Activated B cell treated with CpG ODN at 0.5 μM for 24 hours (primary cell): ENCODE data around the gene IGF2BP3. TPM values are rescaled to one million over a fixed set of nuclear protein-coding genes. Genes with fewer than 3 reads are reported as not detected.
A peak's percentile ranks its signal among the peaks of the same experiment; 100 is the strongest.

ENCODE experiments used
- ATAC-seq: fragments of 200-7000 bp; cut with Tn5 transposase; one replicate; pipeline ENCODE4 v1.10.0; 2021; ENCODE audit warnings: low read depth, mild to moderate bottlenecking, moderate library complexity
- CTCF ChIA-PET: fragments of 350-600 bp; sonication (Branson Sonifier 250); formaldehyde crosslinking; loops from one replicate; lab custom pipeline; 2021; ENCODE audit warnings: antibody characterized with exemption; lab: Charles Lee
- POLR2A ChIA-PET: fragments of 350-600 bp; sonication (Branson Sonifier 250); formaldehyde crosslinking; loops from one replicate; lab custom pipeline; 2021; ENCODE audit warnings: antibody characterized with exemption; lab: Charles Lee
- DNase-seq: peaks from one replicate; pipeline ENCODE4 v3.0.0; 2022
- H3K27ac Mint-ChIP-seq: one replicate; pipeline ENCODE4 v1.8.0; 2020; ENCODE audit warnings: mixed read lengths
- H3K27me3 Mint-ChIP-seq: one replicate; pipeline ENCODE4 v1.8.0; 2021; ENCODE audit warnings: mixed read lengths
- H3K36me3 Mint-ChIP-seq: one replicate; pipeline ENCODE4 v1.8.0; 2021; ENCODE audit warnings: low read depth, mixed read lengths
- H3K4me1 Mint-ChIP-seq: one replicate; pipeline ENCODE4 v1.8.0; 2021; ENCODE audit warnings: mixed read lengths
- H3K4me3 Mint-ChIP-seq: one replicate; pipeline ENCODE4 v1.8.0; 2020; ENCODE audit warnings: mild to moderate bottlenecking, mixed read lengths
- H3K9me3 Mint-ChIP-seq: one replicate; pipeline ENCODE4 v1.8.0; 2020; ENCODE audit warnings: mixed read lengths
- CTCF ChIP-seq: fragments of 200-600 bp; IDR thresholded peaks from one replicate; pipeline ENCODE4 v1.8.0; 2022; ENCODE audit warnings: antibody characterized with exemption, mild to moderate bottlenecking
- intact Hi-C: fragments of 100-400 bp; cut with micrococcal nuclease; formaldehyde crosslinking; loops from one replicate; pipeline ENCODE4 v1.15.1; 2024
- total RNA-seq: library from RNA; stranded (reverse); gene quantifications from 2 replicates; pipeline ENCODE4 v1.2.3, GENCODE V29; 2022

The IGF2BP3 gene
- total RNA-seq, 1 donor from 2014 or later: 10.3 TPM

DNA sequence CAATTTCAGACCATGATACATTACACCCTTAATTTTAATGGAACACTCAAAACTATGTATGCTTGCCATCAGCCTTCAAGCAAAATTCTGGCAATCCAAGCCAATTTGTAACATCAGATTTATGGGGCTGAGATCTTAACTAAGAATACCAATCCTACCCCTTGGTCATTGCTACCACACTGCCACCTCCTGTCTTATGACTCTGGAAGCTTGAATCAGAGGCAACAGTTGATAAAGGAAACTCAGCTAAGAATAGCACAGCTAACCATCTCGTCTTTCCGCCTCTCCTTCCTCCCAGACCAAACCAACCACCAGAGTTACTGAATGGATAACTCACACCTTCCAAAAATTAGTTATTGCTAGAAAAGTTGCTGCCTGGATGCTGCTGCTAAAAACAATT, 7.4 kb downstream of the IGF2BP3 start:
- POLR2A ChIA-PET: interaction anchor here (0.6 to 0.8 kb wide), 3 partner anchors 66 to 242 kb away, joined by 3 to 5 read pairs (median 3); no protein-coding TSS in a partner anchor
- peaks cover 20% of the 10 kb centered on the region for H3K4me1 Mint-ChIP-seq
- no peak for DNase-seq
- no peaks in the 10 kb centered on the region for H3K9me3 Mint-ChIP-seq
- H3K27me3 Mint-ChIP-seq: peaks cover 29% of the 10 kb centered on the region
- no peak overlapping the region for H3K27ac Mint-ChIP-seq
- peak; percentile 52 for ATAC-seq
- intact Hi-C loops: loop anchor here (1.0 kb wide), 2 partner anchors 106 to 190 kb away; no protein-coding TSS in a partner anchor
- H3K36me3 Mint-ChIP-seq: no peaks in the 10 kb centered on the region
- TF ChIP-seq CTCF: no peak
- CTCF ChIA-PET: interaction anchor here (0.6 to 2.9 kb wide), 12 partner anchors 9 to 194 kb away, joined by 3 to 21 read pairs (median 4); no protein-coding TSS in a partner anchor
- H3K4me3 Mint-ChIP-seq: no peak overlapping the region

DNA sequence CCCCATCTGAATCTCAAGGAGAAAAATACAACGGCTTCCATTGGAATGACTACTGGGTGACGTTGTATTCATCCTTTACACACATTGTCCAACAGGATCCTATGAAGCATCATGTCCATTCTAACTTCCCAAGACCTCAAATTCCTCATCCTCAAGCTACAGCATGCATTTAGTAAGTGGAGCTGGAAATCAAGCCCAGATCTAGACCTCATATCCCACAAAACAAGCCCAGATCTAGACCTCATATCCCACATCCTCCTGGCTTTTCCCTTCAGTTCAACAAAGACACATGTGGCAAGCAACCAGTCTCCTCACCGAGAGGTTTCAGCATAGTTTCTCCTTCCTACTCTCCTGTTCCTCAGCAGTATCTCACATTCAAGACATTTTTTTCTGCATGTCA, 12.2 kb downstream of the IGF2BP3 start:
- ATAC-seq (no peak), DNase-seq (no peak)
- Mint-ChIP-seq H3K27ac (no peak overlapping the region), H3K36me3 (no peaks in the 10 kb centered on the region), H3K27me3 (peaks cover 15% of the 10 kb centered on the region), H3K4me1 (peaks cover 2% of the 10 kb centered on the region), H3K9me3 (no peaks in the 10 kb centered on the region), H3K4me3 (no peak overlapping the region)
- POLR2A ChIA-PET: no interaction called here
- intact Hi-C loops: no loop called here
- no peak for TF ChIP-seq CTCF
- CTCF ChIA-PET: no interaction called here

DNA sequence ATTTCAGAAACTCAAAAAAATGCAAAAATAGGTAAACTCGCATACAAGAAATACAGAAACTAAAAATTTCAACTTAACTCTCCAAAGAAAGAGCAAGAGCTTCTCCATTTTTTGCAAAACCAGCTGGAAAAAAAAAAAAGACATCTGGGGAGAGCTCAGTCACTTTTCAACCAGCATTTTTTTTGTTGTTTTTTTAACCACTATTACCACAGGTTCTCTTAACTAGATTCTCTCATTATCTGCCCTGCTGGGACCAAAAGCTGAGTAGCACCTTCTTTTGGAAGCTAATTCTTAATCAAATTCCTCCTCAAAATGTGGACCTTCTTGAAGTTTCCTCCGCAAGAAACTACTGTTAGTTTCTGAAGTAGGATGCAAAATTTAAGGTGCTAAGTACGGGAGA, 14.2 kb downstream of the IGF2BP3 start:
- no peak for TF ChIP-seq CTCF
- ATAC-seq (no peak), DNase-seq (no peak)
- Mint-ChIP-seq H3K27ac (no peak overlapping the region), H3K9me3 (no peaks in the 10 kb centered on the region), H3K4me3 (no peak overlapping the region), H3K36me3 (no peaks in the 10 kb centered on the region), H3K4me1 (no peaks in the 10 kb centered on the region), H3K27me3 (peaks cover 5% of the 10 kb centered on the region)
- CTCF ChIA-PET: interaction anchor here (1.7 kb wide), 1 partner anchor 98 kb away, joined by 6 read pairs; no protein-coding TSS in a partner anchor
- POLR2A ChIA-PET: no interaction called here
- intact Hi-C loops: no loop called here

DNA sequence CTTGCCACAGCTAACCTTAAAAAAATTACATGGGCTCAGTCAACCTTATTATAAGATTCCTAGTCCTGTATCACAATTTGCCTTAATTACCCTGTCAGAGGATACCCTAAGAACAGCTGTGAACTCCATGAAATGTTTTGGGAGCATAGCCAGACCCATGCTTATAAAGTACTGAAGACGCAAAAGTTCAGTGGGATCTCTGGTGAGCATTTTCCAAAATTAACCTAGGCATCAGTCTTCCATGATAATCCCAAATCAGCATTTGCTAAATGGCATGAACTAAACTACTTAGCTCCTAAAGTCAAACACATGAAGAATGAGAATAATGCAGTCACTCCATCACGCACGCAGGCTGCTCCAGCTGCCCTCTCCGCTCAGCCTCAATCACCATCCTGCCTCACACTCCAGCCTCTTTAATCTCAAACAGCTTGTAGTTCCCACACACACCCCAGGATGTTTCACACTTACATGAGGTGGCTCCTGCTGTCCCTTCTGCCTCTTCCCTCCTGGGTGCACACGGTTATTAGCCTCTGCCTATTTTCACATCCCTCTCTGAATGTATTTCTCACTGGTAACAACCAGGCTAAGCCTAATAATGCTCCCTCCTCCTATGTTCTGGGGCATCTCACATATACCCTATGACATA, 15.3 kb downstream of the IGF2BP3 start:
- no peaks in the 10 kb centered on the region for H3K36me3 Mint-ChIP-seq
- DNase-seq (no peak), ATAC-seq (no peak)
- no peak for TF ChIP-seq CTCF
- ChIA-PET CTCF (no interaction called here), POLR2A (no interaction called here)
- no peak overlapping the region for H3K4me3 Mint-ChIP-seq
- H3K4me1 Mint-ChIP-seq: no peaks in the 10 kb centered on the region
- no peaks in the 10 kb centered on the region for H3K9me3 Mint-ChIP-seq
- H3K27ac Mint-ChIP-seq: no peak overlapping the region
- intact Hi-C loops: no loop called here
- H3K27me3 Mint-ChIP-seq: peaks cover 4% of the 10 kb centered on the region

GRCh38 chr7:23450518-23450917, 19.8 kb downstream of the IGF2BP3 start:
- no peaks in the 10 kb centered on the region for H3K9me3 Mint-ChIP-seq
- no peaks in the 10 kb centered on the region for H3K36me3 Mint-ChIP-seq
- POLR2A ChIA-PET: no interaction called here
- intact Hi-C loops: no loop called here
- ATAC-seq: no peak
- peaks cover 4% of the 10 kb centered on the region for H3K27me3 Mint-ChIP-seq
- H3K4me1 Mint-ChIP-seq: no peaks in the 10 kb centered on the region
- H3K27ac Mint-ChIP-seq: no peak overlapping the region
- DNase-seq: no peak
- no peak overlapping the region for H3K4me3 Mint-ChIP-seq
- TF ChIP-seq CTCF: no peak
- CTCF ChIA-PET: no interaction called here
